Measurements from ENCODE around the gene GPSM1. TPM values are rescaled to one million over a fixed set of nuclear protein-coding genes. Genes with fewer than 3 reads are reported as not detected.

GPSM1 gene
- total and polyA plus RNA-seq, 9 of the 15 experiments (the other 6 are each of a cell fraction or from before 2014, with no cell fraction given), result 0.04 to 14.2 (median 3.1) TPM

- TF ChIP-seq NBN (IDR thresholded peaks at IDR 0.05; ENCODE audit: low read depth) (peak; percentile 34; the same call in 1 of the 2 replicates), PYGO2 (tag; IDR thresholded peaks at IDR 0.05) (no peak), C11orf30 (IDR thresholded peaks at IDR 0.05; ENCODE audit: low read depth) (no peak), RFX5 (IDR thresholded peaks at IDR 0.05; ENCODE audit: low read depth, low read length) (no peak), ELK3 (CRISPR knock-in tag; IDR thresholded peaks at IDR 0.05) (no peak), POLR2A (conservative IDR thresholded peaks at IDR 0.05) (no peak), MAFK (IDR thresholded peaks at IDR 0.05; ENCODE audit: low read length) (no peak), ATF3 (IDR thresholded peaks at IDR 0.05) (no peak), ATF3 (CRISPR knock-in tag; conservative IDR thresholded peaks at IDR 0.05) (no peak), BHLHE40 (IDR thresholded peaks at IDR 0.05; ENCODE audit: low read length) (no peak; the same call in 1 of the 2 replicates), MEIS2 (IDR thresholded peaks at IDR 0.05; ENCODE audit: partially characterized antibody) (no peak), MCM7 (IDR thresholded peaks at IDR 0.05) (no peak), CEBPG (CRISPR knock-in tag; IDR thresholded peaks at IDR 0.05) (no peak), CEBPG (tag; conservative IDR thresholded peaks at IDR 0.05 in 1 of 2, IDR thresholded peaks at IDR 0.05 in 1 of 2) (no peak), ZNF324 (CRISPR knock-in tag; IDR thresholded peaks at IDR 0.05) (no peak), HNRNPH1 (optimal IDR thresholded peaks at IDR 0.05; ENCODE audit: low read depth, low read length) (no peak), TBL1XR1 (IDR thresholded peaks at IDR 0.05; ENCODE audit: low read length in 2 of 2) (no peak), HNRNPLL (IDR thresholded peaks at IDR 0.05; ENCODE audit: low read depth, low read length, poor library complexity, severe bottlenecking) (no peak), MCM2 (IDR thresholded peaks at IDR 0.05; ENCODE audit: low read depth) (no peak), CHD4 (IDR thresholded peaks at IDR 0.05; ENCODE audit: insufficient read depth, insufficient replicate concordance, low read depth, low read length, poor library complexity, severe bottlenecking) (no peak)
- TF ChIP-seq, protein P1, sequence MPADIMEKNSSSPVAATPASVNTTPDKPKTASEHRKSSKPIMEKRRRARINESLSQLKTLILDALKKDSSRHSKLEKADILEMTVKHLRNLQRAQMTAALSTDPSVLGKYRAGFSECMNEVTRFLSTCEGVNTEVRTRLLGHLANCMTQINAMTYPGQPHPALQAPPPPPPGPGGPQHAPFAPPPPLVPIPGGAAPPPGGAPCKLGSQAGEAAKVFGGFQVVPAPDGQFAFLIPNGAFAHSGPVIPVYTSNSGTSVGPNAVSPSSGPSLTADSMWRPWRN (IDR thresholded peaks at IDR 0.05; ENCODE audit: low read depth), result no peak
- TF ChIP-seq, protein P2, sequence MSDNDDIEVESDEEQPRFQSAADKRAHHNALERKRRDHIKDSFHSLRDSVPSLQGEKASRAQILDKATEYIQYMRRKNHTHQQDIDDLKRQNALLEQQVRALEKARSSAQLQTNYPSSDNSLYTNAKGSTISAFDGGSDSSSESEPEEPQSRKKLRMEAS (CRISPR knock-in tag; IDR thresholded peaks at IDR 0.05), result 0 out of 2 replicates have a peak, but pooled peaks have one; percentile 48
- TF ChIP-seq, protein P3, sequence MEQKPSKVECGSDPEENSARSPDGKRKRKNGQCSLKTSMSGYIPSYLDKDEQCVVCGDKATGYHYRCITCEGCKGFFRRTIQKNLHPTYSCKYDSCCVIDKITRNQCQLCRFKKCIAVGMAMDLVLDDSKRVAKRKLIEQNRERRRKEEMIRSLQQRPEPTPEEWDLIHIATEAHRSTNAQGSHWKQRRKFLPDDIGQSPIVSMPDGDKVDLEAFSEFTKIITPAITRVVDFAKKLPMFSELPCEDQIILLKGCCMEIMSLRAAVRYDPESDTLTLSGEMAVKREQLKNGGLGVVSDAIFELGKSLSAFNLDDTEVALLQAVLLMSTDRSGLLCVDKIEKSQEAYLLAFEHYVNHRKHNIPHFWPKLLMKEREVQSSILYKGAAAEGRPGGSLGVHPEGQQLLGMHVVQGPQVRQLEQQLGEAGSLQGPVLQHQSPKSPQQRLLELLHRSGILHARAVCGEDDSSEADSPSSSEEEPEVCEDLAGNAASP (IDR thresholded peaks at IDR 0.05), result no peak
- TF ChIP-seq, protein P4, sequence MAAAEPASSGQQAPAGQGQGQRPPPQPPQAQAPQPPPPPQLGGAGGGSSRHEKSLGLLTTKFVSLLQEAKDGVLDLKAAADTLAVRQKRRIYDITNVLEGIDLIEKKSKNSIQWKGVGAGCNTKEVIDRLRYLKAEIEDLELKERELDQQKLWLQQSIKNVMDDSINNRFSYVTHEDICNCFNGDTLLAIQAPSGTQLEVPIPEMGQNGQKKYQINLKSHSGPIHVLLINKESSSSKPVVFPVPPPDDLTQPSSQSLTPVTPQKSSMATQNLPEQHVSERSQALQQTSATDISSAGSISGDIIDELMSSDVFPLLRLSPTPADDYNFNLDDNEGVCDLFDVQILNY (CRISPR knock-in tag; IDR thresholded peaks at IDR 0.05), result no peak
Measured at GRCh38 chr9:136345281-136346156, 18.2 kb downstream of the GPSM1 start (continued).

Measured in K562 (cell line).